IMR-90 (cell line): Measurements from ENCODE around the gene KLHL36. TPM values are rescaled to one million over a fixed set of nuclear protein-coding genes. Genes with fewer than 3 reads are reported as not detected.

Experiments used
- ATAC-seq: fragments of 200-7000 bp; cut with Tn5 transposase; 2 replicates; pipeline ENCODE4 v1.9.1; 2020; ENCODE audit warnings: low read depth, mild to moderate bottlenecking, moderate library complexity
- BruUV-seq: library from RNA; stranded (reverse); fragments of 400-500 nt; replicated peaks from 2 replicates; lab custom pipeline; 2021; lab: Mats Ljungman, UMichigan
- CTCF ChIA-PET: fragments of 300-600 bp; formaldehyde crosslinking; extraction: SDS; loops from one replicate; lab custom pipeline; 2021; ENCODE audit warnings: antibody characterized with exemption; lab: Yijun Ruan, JAX
- POLR2A ChIA-PET: fragments of 300-600 bp; sonication (Branson Sonifier 250); formaldehyde crosslinking; loops from one replicate; lab custom pipeline; 2022; ENCODE audit warnings: antibody characterized with exemption; ENCODE audit not compliant: unreplicated experiment; lab: Charles Lee
- DNase-seq: peaks from one replicate; pipeline ENCODE4 v3.0.0; 2013
- H2AFZ ChIP-seq: replicated peaks from 2 replicates; pipeline ENCODE3; 2013; ENCODE audit warnings: low read length, mild to moderate bottlenecking; ENCODE audit not compliant: poor library complexity
- H2AK5ac ChIP-seq: 2 replicates; pipeline ENCODE4 v1.6.1; 2013; ENCODE audit warnings: low read depth, low read length, inconsistent platforms
- H2AK9ac ChIP-seq: replicated peaks from 2 replicates; pipeline ENCODE3; 2013; ENCODE audit warnings: mild to moderate bottlenecking, low read depth, low read length, moderate library complexity; ENCODE audit not compliant: poor library complexity
- H2BK120ac ChIP-seq: 2 replicates; pipeline ENCODE4 v1.6.1; 2013; ENCODE audit warnings: low read depth, low read length, inconsistent platforms
- H2BK15ac ChIP-seq: 3 replicates; pipeline ENCODE4 v1.6.1; 2013; ENCODE audit warnings: low read depth, low read length, inconsistent platforms
- H2BK20ac ChIP-seq: 2 replicates; pipeline ENCODE4 v1.6.1; 2013; ENCODE audit warnings: low read depth, mild to moderate bottlenecking, inconsistent platforms, low read length, moderate library complexity
- H2BK5ac ChIP-seq: 2 replicates; pipeline ENCODE4 v1.6.1; 2013; ENCODE audit warnings: mild to moderate bottlenecking, low read depth, low read length, inconsistent platforms; ENCODE audit not compliant: poor library complexity, severe bottlenecking
- H3K14ac ChIP-seq: replicated peaks from 2 replicates; pipeline ENCODE4 v1.6.1; 2013; ENCODE audit warnings: low read depth, low read length, inconsistent platforms
- H3K18ac ChIP-seq: 2 replicates; pipeline ENCODE4 v1.6.1; 2013; ENCODE audit warnings: low read depth, low read length, control low read depth
- H3K23ac ChIP-seq: 2 replicates; pipeline ENCODE4 v1.6.1; 2013; ENCODE audit warnings: low read depth, low read length, inconsistent platforms
- H3K27ac ChIP-seq: 2 replicates; pipeline ENCODE4 v1.5.1; 2013; ENCODE audit warnings: mild to moderate bottlenecking, control low read depth, low read length; ENCODE audit not compliant: insufficient read depth
- H3K27me3 ChIP-seq: 2 replicates; pipeline ENCODE4 v1.6.1; 2013; ENCODE audit warnings: low read length; ENCODE audit not compliant: control insufficient read depth, insufficient read depth
- H3K36me3 ChIP-seq: 2 replicates; pipeline ENCODE4 v1.6.1; 2013; ENCODE audit warnings: low read length, mixed read lengths; ENCODE audit not compliant: control insufficient read depth, insufficient read depth
- H3K4ac ChIP-seq: 2 replicates; pipeline ENCODE4 v1.6.1; 2013; ENCODE audit warnings: low read depth, low read length, inconsistent platforms
- H3K4me1 ChIP-seq: 2 replicates; pipeline ENCODE4 v1.6.1; 2013; ENCODE audit warnings: low read length, mixed read lengths; ENCODE audit not compliant: control insufficient read depth, insufficient read depth
- H3K4me2 ChIP-seq: 2 replicates; pipeline ENCODE4 v1.6.1; 2013; ENCODE audit warnings: low read depth, mild to moderate bottlenecking, control low read depth, low read length, moderate library complexity
- H3K4me3 ChIP-seq: 2 replicates; pipeline ENCODE4 v1.5.1; 2013; ENCODE audit warnings: low read depth, mild to moderate bottlenecking, control low read depth, low read length, moderate library complexity; ENCODE audit not compliant: insufficient read depth
- H3K56ac ChIP-seq: 2 replicates; pipeline ENCODE4 v1.6.1; 2013; ENCODE audit warnings: low read length, inconsistent platforms; ENCODE audit not compliant: insufficient read depth; ENCODE audit errors: extremely low read depth
- H3K79me1 ChIP-seq, 2 experiments: 2 replicates each; pipeline ENCODE4 v1.6.1; 2013; ENCODE audit warnings: low read length in 2 of 2, inconsistent platforms in 1 of 2, low read depth in 1 of 2
- H3K9ac ChIP-seq: 2 replicates; pipeline ENCODE4 v1.6.1; 2013; ENCODE audit warnings: low read depth, low read length, control low read depth
- H3K9me1 ChIP-seq: 2 replicates; pipeline ENCODE4 v1.6.1; 2013; ENCODE audit warnings: low read length, inconsistent platforms; ENCODE audit not compliant: insufficient read depth
- H3K9me3 ChIP-seq: 2 replicates; pipeline ENCODE4 v1.6.1; 2013; ENCODE audit warnings: low read length; ENCODE audit not compliant: control insufficient read depth, insufficient read depth
- H4K20me1 ChIP-seq: 2 replicates; pipeline ENCODE4 v1.6.1; 2013; ENCODE audit warnings: low read length, inconsistent platforms; ENCODE audit not compliant: insufficient read depth
- H4K5ac ChIP-seq: 2 replicates; pipeline ENCODE4 v1.6.1; 2013; ENCODE audit warnings: mild to moderate bottlenecking, low read depth, low read length, control low read depth
- H4K8ac ChIP-seq, 2 experiments: 2 replicates each; pipeline ENCODE4 v1.6.1; 2013; ENCODE audit warnings: low read depth in 2 of 2, low read length in 2 of 2, control low read depth in 1 of 2, inconsistent platforms in 1 of 2
- H4K91ac ChIP-seq: 2 replicates; pipeline ENCODE4 v1.6.1; 2013; ENCODE audit warnings: low read depth, low read length, inconsistent platforms; ENCODE audit not compliant: insufficient read depth
- BHLHE40 ChIP-seq: fragments of 150-350 bp; IDR thresholded peaks from 2 replicates; pipeline ENCODE4 v1.6.1; 2016; ENCODE audit warnings: mild to moderate bottlenecking, low read depth, low read length
- CEBPB ChIP-seq: IDR thresholded peaks from 2 replicates; pipeline ENCODE4 v1.6.1; 2012; ENCODE audit warnings: low read depth, low read length, improper control_type of control experiment
- CHD1 ChIP-seq: IDR thresholded peaks from 2 replicates; pipeline ENCODE4 v1.6.1; 2012; ENCODE audit warnings: low read depth, low read length, improper control_type of control experiment
- FOS ChIP-seq: fragments of 150-350 bp; IDR thresholded peaks from 2 replicates; pipeline ENCODE4 v1.6.1; 2016; ENCODE audit warnings: low read depth, low read length
- MAFK ChIP-seq: IDR thresholded peaks from 2 replicates; pipeline ENCODE4 v1.6.1; 2012; ENCODE audit warnings: low read depth, low read length, improper control_type of control experiment
- MAZ ChIP-seq: IDR thresholded peaks from 2 replicates; pipeline ENCODE4 v1.6.1; 2012; ENCODE audit warnings: low read depth, mild to moderate bottlenecking, low read length, improper control_type of control experiment, moderate library complexity, borderline replicate concordance
- MXI1 ChIP-seq: IDR thresholded peaks from 2 replicates; pipeline ENCODE4 v1.6.1; 2012; ENCODE audit warnings: low read depth, mild to moderate bottlenecking, low read length, moderate library complexity, borderline replicate concordance
- NFE2L2 ChIP-seq: fragments of 150-350 bp; IDR thresholded peaks from 2 replicates; pipeline ENCODE4 v1.6.1; 2016; ENCODE audit warnings: low read depth, mild to moderate bottlenecking, low read length
- POLR2A ChIP-seq: IDR thresholded peaks from 2 replicates; pipeline ENCODE4 v1.6.1; 2012; ENCODE audit warnings: mild to moderate bottlenecking, low read depth, low read length
- RAD21 ChIP-seq: IDR thresholded peaks from 2 replicates; pipeline ENCODE4 v1.6.1; 2012; ENCODE audit warnings: low read length, improper control_type of control experiment
- RCOR1 ChIP-seq: IDR thresholded peaks from 2 replicates; pipeline ENCODE4 v1.6.1; 2012; ENCODE audit warnings: mild to moderate bottlenecking, low read length, improper control_type of control experiment; ENCODE audit not compliant: insufficient replicate concordance
- RFX5 ChIP-seq: IDR thresholded peaks from 2 replicates; pipeline ENCODE4 v1.8.0; 2012; ENCODE audit warnings: low read depth, mild to moderate bottlenecking, low read length, moderate library complexity
- SMC3 ChIP-seq: fragments of 150-350 bp; IDR thresholded peaks from 2 replicates; pipeline ENCODE4 v1.6.1; 2016; ENCODE audit warnings: low read depth, mild to moderate bottlenecking, antibody characterized with exemption, low read length, moderate library complexity
- WGBS, 2 experiments: methylation state at CpG; one replicate each; pipeline versions ENCODE4 v1.1.5 to v1.1.7; 2013; ENCODE audit warnings: missing lambda C conversion rate in 2 of 2; ENCODE audit not compliant: insufficient read length in 1 of 2; ENCODE audit errors: extremely low coverage in 2 of 2; 5-methylcytosine and 5-hydroxymethylcytosine counted together
- dilution Hi-C: fragments of 300-500 bp; cut with HindIII; formaldehyde crosslinking; loops from one replicate; pipeline ENCODE4 v1.14.3; 2018; ENCODE audit warnings: low sequenced_read_pairs; ENCODE audit not compliant: unreplicated experiment
- in situ Hi-C: fragments of 300-500 bp; cut with MboI; formaldehyde crosslinking; loops from 3 replicates; pipeline ENCODE4 v1.14.3; 2019; ENCODE audit warnings: low sequenced_read_pairs, inconsistent platforms, mixed read lengths
- intact Hi-C: fragments of 100-400 bp; cut with micrococcal nuclease; formaldehyde crosslinking; loops from 2 replicates; pipeline ENCODE4 v1.10.0; 2022
- polyA plus RNA-seq, 3 experiments: library from polyadenylated mRNA; depleted of rRNA; stranded (reverse); fragments of >200 nt; gene quantifications; 2 replicates each; pipeline ENCODE4 v1.2.3, GENCODE V29; 2012; ENCODE audit warnings: low replicate concordance in 1 of 3
- total RNA-seq: library from RNA; depleted of rRNA; stranded (reverse); fragments of >200 nt; gene quantifications from 2 replicates; pipeline ENCODE4 v1.2.3, GENCODE V29; 2012
- TF ChIP-seq, protein P1 (sequence below): fragments of 150-350 bp; IDR thresholded peaks from 2 replicates; pipeline ENCODE4 v1.6.1; 2016; ENCODE audit warnings: low read depth, mild to moderate bottlenecking, low read length, moderate library complexity, borderline replicate concordance
- TF ChIP-seq, protein P2 (sequence below): conservative IDR thresholded peaks from 2 replicates; pipeline ENCODE4 v1.5.1; 2012; ENCODE audit warnings: mild to moderate bottlenecking, low read depth, low read length, improper control_type of control experiment
- TF ChIP-seq, protein P3 (sequence below): fragments of 150-350 bp; IDR thresholded peaks from 2 replicates; pipeline ENCODE4 v1.6.1; 2017; ENCODE audit warnings: mild to moderate bottlenecking, antibody characterized with exemption, low read length, low read depth

KLHL36 gene
- total and polyA plus RNA-seq, 2 of the 4 experiments (the other 2 are of a cell fraction): 45.9 to 46.3 TPM

GRCh38 chr16:84630446-84631152, 17.7 kb upstream of the KLHL36 start:
- Histone ChIP-seq H3K36me3 (no peaks in the 10 kb centered on the region), H3K4ac (no peak overlapping the region), H3K27me3 (no peaks in the 10 kb centered on the region), H2BK20ac (no peak overlapping the region), H3K4me2 (no peak overlapping the region), H3K9me1 (peaks cover 7% of the 10 kb centered on the region; the same call in 1 of the 2 replicates), H3K9me3 (no peaks in the 10 kb centered on the region), H2BK120ac (no peak overlapping the region), H3K27ac (no peak overlapping the region), H2AK5ac (no peak overlapping the region), H3K4me1 (peaks cover 4% of the 10 kb centered on the region; the same call in 1 of the 2 replicates), H4K5ac (no peak overlapping the region), H2AFZ (no peak overlapping the region), H4K8ac (no peak overlapping the region), H3K4me3 (no peak overlapping the region), H3K9ac (no peak overlapping the region), H4K20me1 (no peaks in the 10 kb centered on the region), H3K56ac (no peak overlapping the region), H3K23ac (no peak overlapping the region), H3K79me1 (no peaks in the 10 kb centered on the region), H2AK9ac (no peak overlapping the region), H3K14ac (no peak overlapping the region), H2BK5ac (no peak overlapping the region), H4K91ac (no peak overlapping the region), H3K18ac (no peak overlapping the region), H2BK15ac (no peak overlapping the region)
- WGBS, 2 experiments: no CpG with 5 or more reads among the region's 16 CpGs
- POLR2A ChIA-PET: no interaction called here
- TF ChIP-seq, protein P1, sequence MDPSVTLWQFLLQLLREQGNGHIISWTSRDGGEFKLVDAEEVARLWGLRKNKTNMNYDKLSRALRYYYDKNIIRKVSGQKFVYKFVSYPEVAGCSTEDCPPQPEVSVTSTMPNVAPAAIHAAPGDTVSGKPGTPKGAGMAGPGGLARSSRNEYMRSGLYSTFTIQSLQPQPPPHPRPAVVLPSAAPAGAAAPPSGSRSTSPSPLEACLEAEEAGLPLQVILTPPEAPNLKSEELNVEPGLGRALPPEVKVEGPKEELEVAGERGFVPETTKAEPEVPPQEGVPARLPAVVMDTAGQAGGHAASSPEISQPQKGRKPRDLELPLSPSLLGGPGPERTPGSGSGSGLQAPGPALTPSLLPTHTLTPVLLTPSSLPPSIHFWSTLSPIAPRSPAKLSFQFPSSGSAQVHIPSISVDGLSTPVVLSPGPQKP: no peak
- no peak for TF ChIP-seq RAD21
- no peak for TF ChIP-seq CHD1
- no peak for TF ChIP-seq BHLHE40
- no peak for TF ChIP-seq POLR2A
- no peak for TF ChIP-seq RCOR1
- no peak for TF ChIP-seq FOS
- no peak for TF ChIP-seq NFE2L2
- TF ChIP-seq MAZ: no peak
- TF ChIP-seq, protein P2, sequence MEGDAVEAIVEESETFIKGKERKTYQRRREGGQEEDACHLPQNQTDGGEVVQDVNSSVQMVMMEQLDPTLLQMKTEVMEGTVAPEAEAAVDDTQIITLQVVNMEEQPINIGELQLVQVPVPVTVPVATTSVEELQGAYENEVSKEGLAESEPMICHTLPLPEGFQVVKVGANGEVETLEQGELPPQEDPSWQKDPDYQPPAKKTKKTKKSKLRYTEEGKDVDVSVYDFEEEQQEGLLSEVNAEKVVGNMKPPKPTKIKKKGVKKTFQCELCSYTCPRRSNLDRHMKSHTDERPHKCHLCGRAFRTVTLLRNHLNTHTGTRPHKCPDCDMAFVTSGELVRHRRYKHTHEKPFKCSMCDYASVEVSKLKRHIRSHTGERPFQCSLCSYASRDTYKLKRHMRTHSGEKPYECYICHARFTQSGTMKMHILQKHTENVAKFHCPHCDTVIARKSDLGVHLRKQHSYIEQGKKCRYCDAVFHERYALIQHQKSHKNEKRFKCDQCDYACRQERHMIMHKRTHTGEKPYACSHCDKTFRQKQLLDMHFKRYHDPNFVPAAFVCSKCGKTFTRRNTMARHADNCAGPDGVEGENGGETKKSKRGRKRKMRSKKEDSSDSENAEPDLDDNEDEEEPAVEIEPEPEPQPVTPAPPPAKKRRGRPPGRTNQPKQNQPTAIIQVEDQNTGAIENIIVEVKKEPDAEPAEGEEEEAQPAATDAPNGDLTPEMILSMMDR: no peak
- TF ChIP-seq MXI1: no peak
- no peak for TF ChIP-seq CEBPB
- TF ChIP-seq SMC3: no peak
- no peak for TF ChIP-seq MAFK
- TF ChIP-seq, protein P3, sequence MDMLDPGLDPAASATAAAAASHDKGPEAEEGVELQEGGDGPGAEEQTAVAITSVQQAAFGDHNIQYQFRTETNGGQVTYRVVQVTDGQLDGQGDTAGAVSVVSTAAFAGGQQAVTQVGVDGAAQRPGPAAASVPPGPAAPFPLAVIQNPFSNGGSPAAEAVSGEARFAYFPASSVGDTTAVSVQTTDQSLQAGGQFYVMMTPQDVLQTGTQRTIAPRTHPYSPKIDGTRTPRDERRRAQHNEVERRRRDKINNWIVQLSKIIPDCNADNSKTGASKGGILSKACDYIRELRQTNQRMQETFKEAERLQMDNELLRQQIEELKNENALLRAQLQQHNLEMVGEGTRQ: no peak
- no peak for TF ChIP-seq RFX5
- no peak for DNase-seq
- dilution Hi-C loops: no loop called here
- BruUV-seq: no TSS peak
- in situ Hi-C loops: loop anchor here (25.0 kb wide), 2 partner anchors 332 to 343 kb away; partner anchors contain the start of gene WFDC1
- no peak for ATAC-seq
- intact Hi-C loops: no loop called here
- CTCF ChIA-PET: no interaction called here
